Hepatic stellate cell (primary cell): ENCODE results near the gene BNIP5.
"Not testable (repeated sequence)": the region's sequence is repeated elsewhere in the genome, so short reads cannot be mapped to it uniquely, and the experiment has no call there.

ENCODE experiments used
- DNase-seq: peaks from one replicate; pipeline ENCODE4 v3.0.0; 2011; ENCODE audit warnings: low spot score

The BNIP5 gene

DNA sequence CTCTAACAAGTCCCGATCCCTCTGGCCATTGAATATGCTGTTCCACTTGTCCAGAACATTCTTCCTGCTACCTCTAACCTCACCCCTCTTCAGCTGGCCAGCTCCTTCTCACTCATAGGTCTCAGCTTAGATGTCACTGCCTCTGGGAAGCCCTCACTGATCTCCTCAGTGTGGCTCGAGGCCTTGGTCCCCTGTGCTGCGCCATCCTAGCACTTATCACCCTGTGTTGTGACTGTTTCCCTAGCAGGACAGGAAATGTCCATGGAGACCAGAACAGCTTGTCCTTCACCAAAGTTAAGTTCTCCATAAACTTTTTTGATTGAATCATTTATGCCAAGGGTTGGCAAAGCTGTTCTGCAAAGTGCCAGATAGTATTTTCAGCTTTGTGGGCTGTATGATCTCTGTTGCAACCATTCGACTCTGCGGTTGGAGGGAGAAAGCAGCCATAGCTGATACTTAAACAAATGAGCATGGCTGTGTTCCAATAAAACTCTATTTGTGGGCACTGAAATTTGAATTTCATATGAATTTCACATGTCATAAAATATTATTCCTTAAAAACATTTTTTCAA lies 6.5 kb upstream of the BNIP5 start:
- DNase-seq: no peak

DNA sequence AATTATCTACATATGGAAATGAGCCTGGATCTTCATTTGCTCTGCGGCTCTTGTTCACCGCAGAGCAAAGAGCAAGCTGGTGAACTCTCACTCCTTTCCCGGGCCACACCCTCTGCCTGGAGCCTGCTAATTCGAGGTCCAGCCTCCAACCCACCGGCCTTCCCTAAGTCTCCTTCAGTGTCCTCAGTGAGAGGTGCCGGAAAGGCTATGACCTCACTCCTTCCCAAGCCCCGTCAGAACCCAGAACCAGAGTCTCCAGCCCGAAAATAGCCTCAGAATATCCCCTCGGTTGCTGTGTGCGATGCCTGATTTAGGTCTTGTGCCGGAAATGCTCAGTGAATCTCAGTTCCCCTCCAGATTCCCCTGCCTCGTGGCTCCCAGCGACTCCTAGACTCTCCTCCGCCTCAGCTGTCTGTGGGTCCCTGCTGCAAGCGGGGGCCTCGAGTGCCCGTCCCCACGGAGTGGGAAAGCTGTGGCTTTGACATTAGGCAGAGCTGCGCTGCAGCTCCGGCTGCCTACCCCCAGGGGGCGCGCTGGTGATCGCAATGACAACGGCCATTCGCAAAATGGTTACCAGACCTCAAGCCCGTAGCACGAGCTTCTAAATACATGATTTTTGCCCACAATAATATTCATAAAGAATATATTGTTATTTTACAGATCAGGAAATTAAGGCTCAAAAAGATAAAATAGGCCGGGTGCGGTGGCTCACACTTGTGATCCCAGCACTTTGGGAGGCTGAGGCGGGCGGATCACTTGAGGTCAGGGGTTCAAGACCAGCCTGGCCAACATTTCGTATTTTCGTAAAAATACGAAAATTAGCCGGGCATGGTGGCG lies 4.1 kb upstream of the BNIP5 start:
- peak; percentile 77 for DNase-seq

DNA sequence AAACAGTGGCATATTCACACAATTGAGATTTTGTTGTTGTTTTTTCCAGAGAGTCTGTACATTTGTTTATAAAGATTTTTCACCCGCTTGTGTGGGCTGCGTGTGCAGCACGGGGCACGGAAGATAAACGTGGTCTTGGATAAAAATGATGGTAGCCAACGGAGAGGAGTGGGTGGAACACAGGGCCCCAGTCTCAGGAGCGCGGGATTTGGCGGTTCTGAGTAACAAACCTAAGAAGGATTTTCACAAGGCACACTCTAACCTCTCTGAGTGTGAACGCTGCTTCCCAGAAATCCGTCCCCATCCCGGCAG lies 3.6 kb upstream of the BNIP5 start:
- no peak for DNase-seq

DNA sequence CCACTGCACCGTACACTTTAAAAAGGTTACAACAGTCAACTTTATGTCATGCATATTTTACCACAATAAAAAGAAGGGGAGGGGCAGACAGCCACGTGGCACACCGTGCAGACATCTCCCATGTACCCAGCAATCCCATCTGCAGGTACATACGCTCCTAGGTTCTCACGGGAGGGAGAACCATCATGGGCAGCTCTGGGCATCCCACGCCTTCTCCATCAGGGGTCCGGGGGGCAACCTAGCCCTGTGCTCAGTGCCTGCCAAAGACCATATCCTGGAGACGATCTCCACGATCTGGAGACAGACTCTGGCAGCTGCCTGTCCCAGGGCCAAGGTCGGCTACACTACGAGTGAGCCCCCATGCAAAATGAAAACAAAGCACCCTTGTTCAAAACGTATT lies 2.5 kb upstream of the BNIP5 start:
- no peak for DNase-seq

DNA sequence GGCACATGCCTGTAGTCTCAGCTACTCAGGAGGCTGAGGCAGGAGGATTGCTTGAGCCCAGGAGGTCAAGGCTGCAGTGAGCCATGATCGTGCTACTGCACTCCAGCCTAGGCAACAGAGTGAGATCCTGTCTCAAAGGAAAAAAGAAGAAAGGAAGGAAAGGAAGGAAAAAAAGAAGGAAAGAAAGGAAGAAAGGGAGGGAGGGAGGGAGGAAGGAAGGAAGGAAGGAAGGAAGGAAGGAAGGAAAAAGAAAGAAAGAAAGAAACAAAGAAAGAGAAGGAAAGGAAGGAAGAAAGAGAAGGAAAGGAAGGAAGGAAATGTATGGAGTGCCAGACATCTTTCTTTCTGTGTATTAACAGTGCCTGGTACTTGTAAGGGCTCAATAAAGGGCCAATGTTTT lies 1.5 kb upstream of the BNIP5 start:
- DNase-seq: not testable (repeated sequence)

DNA sequence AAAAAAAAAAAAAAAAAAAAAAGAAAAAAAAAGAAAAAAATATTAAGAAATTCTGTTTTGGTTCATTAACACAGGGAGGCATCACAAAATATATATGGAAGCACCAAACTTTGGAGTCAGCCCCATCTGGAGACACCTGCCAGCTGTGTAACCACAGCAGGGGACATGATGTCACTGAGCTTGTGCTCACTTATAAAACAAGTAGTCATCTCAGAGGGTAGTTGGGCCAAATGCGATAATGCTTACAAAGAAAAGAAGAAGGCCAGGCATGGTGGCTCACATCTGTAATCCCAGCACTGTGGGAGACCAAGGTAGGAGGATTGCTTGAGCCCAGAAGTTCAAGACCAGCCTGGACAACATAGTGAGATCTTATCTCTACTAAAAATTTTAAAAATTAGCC lies 1.1 kb upstream of the BNIP5 start:
- DNase-seq: no peak

DNA sequence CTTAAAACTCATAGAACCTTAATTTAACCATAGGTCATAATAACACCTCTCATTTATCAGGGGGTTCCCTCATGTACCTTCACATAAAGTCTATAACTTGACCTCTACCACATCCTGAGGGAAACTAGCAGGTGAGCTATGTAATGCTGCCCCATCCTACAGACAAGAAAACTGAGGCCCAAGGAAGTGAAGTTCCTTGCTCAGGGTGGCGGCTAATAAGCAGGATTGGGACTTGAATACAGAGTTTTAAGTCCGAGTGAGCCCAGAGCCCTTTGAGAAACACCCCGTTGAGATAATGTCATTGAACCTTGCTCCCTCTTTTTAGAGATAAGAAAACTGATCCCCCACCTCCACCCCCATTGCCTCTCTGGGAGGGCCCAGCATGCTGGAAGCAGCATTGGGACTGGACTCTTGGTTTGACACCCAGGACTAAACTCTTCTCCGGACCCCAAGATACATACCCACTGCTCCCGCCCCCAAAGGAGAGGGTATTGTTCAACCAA lies 429 bp downstream of the BNIP5 start:
- DNase-seq: no peak

DNA sequence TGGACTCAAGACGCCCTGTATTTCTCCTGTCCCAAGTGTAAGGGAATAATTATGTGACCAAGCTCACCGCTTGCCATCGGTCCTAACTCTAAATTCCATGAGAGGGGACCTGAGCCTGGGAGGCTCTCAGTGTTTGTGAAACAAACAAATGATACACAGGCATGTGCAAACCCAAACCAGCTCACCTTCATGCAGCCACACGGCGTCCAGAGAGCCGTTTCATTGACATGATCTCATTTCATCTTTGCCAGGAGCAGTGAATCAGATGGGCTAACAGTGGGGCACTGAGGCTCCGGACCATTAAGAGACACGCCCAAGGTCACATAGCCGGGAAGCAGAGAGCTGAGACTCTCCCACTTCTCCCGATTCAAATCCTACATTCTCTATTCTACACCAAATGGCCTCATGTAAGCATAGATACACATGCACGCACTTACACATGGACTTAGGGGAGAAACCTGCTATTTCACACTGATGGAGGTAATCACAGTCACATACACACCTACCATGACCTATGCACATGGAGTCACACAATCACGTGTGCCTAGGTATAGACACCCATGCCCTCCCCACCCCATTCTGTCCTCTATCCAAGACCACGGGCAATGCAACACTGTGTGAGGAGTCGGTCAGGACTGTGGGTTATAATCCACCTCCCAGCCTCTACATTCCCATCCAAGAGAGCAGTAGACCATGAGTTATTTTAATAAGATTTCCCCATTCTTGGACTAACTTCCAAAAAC lies 1.1 kb downstream of the BNIP5 start:
- DNase-seq: no peak

DNA sequence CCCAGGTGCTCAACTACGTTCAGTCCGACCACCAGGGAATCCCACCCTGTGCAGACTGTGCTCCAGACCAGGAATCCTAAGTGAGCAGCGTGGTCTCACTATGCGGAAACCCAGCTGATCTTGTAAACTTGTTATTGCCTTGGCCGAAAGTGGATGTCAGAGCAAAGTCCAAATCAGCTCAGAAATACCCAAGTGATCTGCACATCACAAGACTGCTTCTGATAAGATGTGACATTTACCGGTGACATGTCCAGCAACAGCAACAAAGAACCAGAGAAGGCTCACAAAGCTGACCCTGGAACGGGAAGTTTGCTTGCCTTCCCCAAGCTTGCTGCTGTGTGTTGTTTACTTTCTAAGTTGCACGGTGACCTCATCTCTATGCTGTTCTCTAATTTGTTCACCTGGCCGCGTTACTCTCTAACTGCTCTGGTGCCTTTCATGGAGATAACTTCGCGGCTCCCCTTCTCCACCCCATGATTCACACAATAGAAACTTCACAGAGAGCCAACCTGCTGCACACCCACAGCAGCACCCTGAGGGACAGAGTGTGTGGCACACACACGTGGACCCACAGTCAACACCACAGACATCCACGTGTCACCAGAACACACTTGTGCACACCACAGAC lies 1.7 kb downstream of the BNIP5 start:
- no peak for DNase-seq

DNA sequence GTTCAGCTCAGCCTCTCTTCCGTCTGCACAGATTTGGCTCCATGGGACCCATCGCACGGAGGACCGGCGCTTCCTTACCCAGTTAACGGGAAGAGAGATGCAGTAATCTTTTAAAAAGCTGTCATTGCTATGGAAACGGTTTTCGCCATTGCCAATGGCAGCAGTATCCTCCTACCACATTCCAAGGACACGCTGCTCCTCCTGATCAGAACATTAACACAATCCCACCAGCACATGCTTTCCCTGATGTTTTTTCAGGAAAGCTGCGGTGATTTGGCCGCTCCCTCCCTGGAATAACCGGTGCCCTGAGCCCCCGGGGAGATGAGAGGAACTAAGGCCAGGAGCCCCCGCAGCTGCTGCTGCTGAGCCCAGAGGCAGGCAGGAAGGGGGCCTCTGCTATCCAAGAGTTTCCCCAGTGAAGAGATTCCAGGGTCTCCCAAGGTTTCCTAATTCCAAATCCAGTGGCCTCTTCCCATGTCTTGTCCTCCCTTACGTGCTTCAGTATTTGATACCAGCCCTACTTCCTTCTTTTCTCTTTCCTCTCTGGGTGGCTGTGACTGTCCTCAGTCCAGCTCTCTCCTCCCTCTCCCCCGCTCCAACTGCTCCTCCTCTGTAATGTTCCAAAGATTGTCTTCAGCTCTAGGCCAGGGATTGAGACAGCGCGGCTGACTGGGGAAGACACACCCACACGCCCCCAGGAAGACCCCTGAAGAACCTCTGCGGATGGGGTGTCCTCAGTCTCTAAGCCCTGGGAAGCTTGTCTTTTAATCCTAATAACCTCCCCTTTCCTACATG lies 2.6 kb downstream of the BNIP5 start:
- no peak for DNase-seq

DNA sequence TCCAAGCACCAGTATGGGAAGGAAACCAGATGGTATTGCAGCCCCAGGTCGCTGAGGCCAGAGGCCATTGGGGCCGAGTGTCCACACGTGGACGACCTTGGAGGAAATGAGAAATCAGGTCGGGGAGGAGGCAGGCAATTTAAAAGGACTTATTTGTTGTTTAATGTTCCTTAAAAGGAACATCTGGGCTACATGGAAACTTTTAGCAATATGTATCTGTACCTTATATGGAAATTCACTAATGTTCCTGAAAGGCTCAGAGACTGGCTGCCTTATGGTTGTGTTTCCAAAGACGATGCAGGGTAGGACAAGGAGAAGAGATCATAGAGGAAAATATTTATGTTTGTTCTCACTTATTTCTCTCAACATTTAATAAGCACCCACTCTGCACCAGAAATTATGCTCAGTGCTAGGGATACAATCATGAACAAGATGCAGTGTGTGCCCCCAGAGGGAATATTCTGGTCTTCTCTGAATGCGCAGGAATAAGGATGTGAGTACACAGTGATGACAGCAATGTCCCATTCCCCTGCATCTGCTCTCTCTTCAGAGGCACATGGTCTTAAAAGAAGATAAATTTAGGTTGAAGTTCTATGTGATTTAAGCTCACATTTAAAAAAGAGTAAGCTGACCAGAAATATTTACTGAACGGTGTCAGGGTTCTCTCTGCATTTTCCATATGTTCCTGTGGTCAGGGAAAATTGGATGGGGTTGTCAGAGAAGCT lies 3.4 kb downstream of the BNIP5 start:
- DNase-seq: no peak

DNA sequence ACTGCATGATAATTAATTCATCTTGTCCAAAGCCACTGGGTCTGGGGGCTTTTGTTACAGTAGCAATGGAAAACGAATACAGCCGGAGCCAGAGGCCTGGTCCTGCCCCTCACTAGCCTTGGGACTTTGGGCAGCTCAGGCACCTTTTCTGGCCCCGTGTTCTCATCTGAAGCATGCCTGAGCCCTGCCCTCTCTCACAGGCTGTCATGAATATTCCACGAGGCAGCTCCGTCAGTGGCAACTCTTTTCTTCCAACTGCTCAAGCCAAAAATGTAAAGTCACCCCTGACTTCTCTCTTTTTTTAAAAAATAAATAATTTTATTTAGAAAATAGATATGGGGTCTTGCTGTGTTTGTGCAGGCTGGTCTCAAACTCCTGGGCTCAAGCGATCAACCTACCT lies 5.3 kb downstream of the BNIP5 start:
- DNase-seq: no peak

DNA sequence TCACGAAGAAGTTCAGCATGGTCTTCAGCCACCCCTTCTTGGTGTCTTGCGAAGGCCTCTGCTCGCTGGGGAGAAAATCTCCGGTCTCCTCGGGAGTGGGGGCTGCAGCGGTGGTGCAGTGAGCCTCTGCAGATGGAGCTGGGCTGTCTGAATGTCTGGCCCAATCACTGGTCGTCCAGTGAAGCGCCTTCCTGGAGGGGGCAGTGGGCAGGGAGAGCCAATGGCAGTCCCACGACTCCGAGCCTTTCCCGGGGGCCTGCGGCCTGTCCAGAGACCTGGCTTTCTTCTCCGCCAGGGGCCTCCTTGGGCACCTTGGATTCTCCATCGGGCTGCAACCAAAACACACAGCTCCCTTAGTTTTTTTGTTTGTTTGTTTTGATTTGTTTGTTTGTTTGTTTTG lies 6.3 kb downstream of the BNIP5 start:
- DNase-seq: no peak

DNA sequence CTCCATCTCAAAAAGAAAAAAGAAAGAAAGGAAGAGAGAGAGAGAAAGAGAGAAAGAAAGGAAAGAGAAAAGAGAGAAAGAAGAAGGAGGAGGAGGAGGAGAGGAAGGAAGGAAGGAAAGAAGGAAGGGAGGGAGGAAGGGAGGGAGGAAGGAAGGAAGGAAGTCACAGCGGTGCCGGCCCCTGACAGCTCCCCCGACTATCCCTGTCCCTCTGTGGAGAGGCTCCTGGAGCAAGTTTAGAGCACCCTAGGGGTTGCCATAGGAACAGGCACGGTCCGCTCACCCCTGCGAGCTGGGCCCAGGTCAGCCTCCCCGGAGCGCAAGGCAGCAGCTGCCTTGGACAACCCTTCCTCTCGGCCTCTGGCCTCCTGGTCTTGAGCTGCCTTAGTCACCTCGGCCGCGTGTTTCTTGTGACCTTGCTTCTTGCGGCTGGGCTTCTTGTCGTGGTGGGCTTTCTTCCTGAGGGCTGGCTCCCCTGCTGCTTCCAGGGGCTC lies 6.8 kb downstream of the BNIP5 start:
- no peak for DNase-seq

DNA sequence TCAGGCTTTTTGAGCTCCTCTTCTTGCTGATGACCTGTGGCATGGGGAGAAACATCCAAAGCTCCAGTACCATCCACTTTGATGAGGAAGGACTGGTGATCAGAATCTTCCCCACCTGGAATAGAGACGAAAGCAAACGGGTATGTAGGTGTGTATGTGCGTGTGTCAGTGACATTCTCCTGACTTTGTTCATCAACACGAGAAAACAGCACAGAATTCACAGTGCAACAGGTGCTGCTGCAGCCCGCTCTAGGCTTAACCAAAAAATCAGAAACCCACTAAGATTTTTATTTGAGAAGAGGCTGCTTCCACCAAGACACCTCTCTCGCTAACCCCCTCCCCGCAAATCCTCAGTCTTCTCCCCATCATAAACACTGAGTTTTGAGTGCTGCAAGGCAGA lies 8.1 kb downstream of the BNIP5 start:
- DNase-seq: no peak

DNA sequence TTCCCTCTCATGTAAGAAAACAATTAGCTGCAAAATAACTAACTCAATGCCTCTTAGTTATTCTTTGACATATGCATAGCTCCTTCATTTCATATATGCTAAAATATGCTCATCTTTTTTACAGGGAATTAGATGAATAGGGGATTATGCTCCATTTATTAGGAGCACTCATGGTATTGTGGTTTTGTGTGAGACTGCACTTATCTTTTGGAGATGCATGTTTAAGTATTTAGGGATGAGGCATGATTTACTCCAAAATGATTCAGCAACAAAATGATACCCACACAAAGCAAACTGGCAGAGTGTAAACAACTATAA lies 8.8 kb downstream of the BNIP5 start:
- no peak for DNase-seq

DNA sequence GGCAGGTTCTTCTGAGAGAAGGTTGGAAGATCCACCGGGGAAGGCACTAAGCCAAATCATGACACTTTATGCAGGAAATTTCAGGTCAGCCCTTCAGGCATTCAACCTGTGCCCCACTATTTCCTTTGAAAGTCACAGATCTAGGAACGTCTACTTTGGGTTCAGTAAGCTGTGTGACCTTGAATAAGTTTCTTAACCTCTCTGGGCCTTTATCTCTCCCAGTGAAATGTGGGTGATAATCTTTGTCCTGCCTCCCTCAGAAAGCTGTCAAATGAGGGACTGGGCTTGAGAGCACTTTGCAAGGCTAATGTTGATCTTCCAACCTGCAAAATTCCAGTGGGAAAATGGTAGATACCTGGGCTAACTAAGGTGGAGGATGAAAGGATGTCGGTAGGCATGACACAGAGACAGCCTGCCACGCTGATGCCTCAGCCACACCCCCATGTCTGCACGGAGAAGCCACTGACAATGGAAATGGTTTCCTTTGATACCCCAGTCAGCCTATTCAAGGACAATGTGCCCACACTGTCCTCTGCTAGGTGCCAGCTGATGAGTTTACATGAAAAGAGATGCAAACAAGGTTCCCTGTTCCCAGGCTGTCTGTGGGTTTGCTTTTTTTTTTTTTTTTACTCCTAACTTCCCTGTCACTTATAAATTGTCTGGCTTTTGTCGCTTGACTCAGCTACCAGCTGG lies 9.3 kb downstream of the BNIP5 start:
- DNase-seq: no peak

DNA sequence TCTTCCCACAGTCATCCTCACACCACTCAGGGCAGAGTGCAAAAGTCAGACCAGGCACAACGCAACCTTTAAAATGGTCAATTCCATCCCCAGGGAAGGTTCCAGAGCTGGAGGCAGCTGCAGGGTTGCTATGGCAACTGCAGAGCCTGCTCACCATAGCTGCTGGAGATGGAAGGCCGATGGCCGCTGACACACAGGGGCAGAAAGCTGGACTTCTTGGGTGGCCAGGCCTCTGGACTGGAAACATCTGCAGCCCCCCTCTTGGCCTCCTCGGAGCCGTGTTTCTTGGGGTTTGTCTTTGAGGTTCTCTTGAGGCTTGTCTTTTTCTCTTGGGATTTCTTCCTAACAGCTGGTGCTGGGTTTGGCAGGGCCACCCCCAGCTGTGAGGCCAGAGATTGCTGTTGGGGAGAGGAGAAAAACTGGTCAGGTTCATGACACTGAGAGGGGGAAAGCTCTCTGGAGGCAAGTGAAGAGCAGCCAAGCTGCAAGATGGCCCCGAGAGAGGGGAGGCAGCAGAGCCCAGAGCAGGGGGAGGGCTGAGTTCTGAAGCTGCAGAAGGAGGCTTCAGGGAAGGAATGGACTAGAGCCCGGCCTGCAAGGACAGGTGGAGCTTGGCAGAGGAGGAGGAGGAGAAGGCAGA lies 10.2 kb downstream of the BNIP5 start:
- DNase-seq: peak; percentile 19

DNA sequence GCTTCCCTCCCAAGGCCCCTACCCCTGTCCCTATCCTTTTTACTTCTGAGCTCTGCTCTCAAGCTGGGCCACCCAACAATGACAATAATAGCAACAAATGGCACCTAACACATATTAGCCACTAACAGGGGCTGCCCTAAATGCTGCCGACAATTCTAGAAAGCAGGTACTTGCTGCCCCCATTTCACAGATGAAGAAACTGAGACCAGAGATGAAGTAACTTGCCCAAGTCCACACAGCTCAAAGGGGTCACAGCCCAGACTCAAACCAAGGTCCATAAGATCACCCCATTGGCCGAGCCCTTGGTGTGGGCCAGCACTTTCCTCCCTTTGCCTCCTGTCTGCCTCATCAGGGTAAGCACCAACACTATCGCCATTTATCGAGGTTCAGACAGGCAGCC lies 12.0 kb downstream of the BNIP5 start:
- DNase-seq: no peak

DNA sequence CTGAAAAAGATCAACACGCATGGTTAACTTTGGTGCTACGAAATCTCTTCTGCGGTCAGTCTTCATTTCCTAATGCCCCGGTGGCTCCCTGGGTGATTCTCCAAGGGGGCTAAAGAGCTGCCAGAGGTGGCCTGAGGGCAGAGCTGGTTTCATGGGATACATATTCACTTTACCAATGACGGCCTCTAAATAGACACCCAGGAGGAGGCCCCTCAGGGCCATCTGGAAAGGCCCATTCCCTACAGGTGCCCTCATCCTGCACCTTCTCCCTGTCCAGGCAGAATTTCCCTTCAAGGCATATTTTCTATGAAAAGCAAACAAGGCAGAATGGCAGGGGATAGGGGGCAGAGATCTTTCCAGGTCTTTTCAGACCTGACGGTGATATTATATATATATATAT lies 12.5 kb downstream of the BNIP5 start:
- DNase-seq: no peak
